ENCODE results near the gene HPS4.
"Not testable (repeated sequence)": the region's sequence is repeated elsewhere in the genome, so short reads cannot be mapped to it uniquely, and the experiment has no call there.

HPS4 gene

DNA sequence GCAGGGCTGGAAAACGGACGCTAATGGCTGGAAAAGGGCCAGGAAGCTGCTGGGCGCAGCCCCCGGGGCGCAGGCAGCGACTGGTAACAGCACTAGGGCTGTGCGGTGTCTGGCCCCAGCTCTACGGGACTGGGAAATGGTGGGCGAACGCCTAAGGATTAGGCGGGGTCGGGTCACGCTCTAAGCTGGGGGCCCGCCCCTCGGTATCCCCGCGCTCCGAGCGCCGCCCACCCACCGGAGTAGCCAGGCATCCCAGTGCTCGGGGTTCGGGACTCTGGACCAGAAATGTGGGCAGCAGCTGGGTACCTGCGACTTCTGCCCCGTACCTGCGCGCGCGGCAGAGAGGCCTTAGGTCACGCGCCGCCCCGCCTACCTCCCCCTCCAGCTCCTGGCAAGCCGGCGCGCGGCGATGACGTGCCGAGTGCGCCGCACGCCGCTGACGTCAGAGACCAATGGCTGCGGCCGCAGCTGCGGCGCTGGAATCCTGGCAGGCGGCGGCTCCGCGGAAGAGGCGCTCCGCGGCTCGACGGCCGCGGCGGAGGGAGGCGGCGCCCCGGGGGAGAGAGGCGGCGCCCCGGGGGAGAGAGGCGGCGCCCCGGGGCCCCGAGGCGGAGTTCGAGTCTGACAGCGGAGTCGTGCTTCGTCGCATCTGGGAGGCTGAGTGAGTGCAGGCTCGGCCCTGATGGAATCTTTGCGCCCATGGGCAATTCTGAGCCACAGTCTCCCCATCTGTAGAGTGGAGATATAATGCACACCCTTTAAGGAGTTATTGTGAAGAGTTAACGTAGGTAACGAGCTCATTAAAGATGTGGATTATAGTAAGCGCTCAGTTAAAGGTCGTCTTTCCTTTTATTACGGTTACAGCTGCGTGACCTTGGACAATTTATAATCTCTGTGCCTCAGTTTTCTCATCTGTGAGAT, at the start of gene HPS4, which contains the start of gene SRRD:
Gene HPS4, minus strand, starts transcription at position 345 of the 921 bp plus-strand sequence. CDS start 2,021 bp downstream, outside the sequence.
Gene SRRD, plus strand, starts transcription at position 439 of the 921 bp plus-strand sequence. Its CDS starts 14 bp downstream, at position 453.
- peak; percentile 93 for DNase-seq

DNA sequence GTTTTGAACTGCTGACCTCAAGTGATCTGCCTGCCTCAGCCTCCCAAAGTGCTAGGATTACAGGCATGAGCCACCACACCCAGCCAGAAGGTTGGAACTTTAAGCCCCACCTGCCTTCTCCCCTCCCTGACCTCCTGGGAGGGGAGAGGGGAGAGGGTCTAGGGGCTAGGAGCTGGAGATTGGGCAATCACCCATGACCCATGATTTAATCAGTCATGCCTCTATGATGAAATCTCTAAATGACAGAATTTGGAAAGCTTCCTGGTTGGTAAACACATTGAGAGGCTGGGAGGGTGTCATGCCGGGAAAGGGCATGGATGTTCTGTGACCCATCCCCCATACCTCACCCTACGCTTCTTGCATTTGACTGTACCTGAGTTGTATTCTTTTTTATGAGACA, 45.8 kb upstream of the HPS4 start:
- peak; percentile 5 for DNase-seq

DNA sequence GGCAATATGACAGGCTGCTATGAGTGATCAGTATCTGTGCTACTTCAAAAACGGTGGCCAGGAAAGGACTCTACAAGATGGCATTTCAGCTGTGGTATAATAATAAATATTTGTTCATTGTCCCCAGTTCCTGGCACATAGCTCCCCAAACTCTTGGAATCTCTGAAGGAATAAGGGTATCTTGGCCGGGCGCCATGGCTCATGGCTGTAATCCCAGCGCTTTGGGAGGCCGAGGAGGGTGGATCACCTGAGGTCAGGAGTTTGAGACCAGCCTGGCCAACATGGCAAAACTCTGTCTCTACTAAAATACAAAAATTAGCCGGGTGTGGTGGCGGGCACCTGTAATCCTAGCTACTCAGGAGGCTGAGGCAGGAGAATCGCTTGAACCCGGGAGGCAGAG, 44.9 kb upstream of the HPS4 start:
- not testable (repeated sequence) for DNase-seq

DNA sequence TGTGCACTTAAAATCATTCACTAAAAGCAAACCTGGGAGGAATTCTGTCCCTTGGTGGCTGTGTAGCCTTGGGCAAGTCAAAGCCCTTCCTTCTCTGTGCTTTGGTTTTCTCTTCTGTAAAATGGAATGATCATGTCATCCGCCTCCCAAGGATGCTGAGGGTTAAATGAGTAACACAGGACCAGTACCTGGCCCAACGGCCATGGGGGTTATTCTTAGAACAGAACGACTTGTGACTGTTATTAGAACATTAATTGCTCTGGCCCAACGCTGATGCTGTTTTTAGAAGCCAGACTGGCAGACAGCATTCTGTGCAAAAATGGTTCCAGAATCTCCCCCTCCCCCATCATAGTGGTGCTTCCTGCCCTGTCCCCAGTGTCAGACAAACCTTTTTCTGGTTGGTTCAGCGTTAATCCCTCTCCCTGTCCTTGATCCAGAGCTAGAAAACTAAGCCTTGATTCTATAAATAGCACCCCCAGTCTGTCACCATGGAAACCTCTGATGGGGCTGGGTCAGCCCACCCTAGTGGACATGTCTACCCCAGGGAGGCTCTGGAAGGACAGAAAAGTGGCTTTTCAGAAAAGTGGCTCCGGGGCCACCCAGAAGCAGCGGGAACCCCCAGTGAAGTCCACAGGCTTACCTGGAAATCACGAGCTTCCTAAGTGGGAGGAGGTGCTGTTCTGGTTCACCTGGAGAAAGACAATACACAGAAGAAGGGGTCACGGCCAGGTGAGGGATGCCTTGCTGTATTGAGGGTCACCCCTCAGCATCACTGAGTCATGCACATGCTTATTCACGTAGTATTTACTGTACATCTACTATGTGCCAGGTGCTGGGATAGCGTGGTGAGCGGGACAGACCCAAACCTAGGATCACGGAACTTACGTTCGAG, 44.2 kb upstream of the HPS4 start:
- no peak for DNase-seq

DNA sequence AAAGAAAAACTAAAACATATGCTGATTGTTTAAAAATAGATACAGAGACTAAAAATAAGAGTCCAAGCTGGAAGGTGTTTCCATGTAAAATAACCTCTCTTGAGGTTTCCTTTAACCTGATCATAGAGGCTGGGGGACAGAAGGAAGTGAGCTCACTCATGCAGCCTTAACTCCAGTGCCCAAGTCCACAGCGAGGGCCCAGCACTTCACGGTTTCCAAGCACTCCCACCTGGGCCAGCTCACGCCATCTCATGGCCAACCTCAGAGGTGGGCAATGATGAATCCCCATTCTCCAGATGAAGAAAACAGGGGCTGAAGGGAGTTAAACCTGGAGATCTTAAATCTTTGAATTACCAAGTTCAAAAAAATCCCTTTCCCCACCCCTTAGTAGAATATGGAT, 43.6 kb upstream of the HPS4 start:
- DNase-seq: no peak

DNA sequence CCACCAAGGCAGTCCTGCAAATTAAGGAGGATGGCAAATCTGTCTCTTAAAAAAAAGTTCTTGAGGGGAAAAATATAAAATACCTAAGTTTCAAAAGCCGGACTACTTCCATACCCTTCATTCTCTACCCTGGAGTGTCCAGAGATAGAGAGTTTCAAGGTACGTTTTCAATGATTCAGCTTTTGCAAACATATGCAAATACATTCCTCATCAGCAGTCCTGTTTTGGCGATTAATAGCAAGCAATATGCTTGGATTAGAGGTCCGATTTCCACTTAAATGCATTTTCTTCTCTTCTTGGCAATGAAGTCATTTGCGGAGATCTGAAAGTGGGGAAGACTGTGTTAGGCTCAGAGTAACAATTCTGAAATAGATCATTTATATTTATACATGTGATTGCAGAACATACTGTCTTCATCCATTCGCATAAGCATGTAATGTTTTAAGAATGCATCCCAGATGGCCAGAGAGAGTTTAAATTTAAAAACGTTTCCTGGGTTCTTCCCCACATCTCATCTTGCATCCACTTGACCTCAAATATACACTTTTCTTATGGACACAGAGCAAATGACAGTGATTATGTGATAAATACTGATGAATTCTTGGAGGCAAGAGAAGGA, 42.5 kb upstream of the HPS4 start:
- no peak for DNase-seq

DNA sequence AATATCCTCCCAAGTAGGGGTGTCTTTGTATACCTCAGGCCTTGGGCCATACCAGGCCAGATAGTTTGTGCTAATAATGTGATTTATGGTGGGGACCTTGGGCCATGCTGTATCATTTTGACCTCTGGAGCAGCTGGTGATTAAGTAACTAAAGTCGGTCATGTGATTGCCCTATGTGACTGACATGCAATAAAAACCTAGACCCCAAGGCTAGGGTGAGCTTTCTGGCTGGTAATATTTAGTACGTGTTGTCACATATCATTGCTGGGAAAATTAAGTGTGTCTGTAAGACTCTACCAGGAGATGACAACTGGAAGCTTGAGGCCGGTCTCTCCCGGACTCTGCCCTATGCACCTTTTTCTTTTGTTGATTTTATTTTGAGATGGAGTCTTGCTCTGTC, 41.3 kb upstream of the HPS4 start:
- DNase-seq: no peak

DNA sequence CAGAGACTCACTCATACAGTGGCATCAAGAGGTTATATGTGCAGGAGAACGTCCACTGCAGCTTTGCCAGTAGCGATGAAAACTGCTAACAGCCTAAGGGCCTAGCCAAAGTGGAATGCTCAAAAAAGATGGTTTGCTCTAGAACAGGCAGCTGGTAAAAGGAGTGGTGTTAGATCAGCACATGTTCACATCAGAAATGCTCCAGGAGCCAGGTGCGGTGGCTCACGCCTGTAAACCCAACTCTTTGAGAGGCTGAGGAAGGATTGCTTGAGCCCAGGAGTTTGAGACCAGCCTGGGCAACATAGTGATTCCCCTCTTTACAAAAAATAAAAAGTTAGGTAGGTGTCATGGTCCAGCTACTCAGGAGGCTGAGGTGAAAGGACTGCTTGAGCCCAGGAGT, 39.0 kb upstream of the HPS4 start:
- DNase-seq: no peak

DNA sequence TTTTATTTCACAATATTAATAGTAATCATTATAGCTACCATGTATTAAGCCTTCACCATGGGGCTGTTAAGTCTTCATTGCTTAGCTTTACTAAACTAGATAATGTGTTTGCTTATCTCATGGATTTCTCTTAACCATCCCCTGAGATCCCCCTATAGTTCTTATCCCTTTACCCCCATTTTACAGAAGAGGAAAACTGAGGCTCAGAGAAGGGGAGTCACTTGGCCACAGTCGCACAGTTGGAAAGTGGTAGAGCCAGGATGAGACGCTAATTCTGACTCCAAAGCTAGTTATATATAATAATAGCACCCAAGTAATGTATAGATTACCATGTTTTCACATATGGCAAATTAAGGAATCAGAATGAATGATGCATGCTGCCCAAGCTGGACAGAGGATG, 38.4 kb upstream of the HPS4 start:
- DNase-seq: no peak

DNA sequence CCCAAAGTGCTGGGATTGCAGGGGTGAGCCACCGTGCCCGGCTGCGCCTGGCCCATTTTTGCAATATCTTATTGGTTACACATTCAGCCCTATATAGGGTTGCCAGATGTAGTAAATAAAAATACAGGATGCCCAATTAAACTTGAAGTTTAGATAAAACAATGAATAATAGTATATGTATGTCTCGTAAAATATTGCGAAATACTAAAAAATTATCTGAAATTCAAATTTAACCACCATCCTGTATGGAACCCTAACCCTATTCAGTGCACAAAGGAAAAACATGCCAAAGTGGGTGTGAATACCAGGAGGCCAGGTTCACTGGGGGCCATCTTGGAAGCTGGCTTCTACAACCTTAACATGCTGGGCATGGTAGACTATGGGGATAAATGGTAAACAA, 33.8 kb upstream of the HPS4 start:
- no peak for DNase-seq

DNA sequence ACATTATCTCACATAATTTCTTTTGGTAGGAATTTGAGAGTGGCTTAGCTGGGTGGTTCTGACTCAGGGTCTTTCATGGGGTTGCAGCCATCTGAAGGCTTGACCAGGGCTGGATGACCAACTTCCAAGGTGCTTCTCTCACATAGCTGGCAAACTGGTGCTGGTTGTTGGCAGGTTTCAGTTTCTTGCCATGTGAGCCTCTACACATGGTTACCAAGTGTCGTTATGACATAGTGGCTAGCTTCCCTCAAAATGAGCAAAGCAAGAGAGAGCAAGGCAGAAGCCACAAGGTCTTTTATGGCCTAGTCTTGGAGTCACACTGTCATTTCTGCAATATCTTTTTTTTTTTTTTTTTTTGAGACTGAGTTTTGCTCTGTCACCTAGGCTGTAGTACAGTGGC, 32.9 kb upstream of the HPS4 start:
- DNase-seq: no peak

DNA sequence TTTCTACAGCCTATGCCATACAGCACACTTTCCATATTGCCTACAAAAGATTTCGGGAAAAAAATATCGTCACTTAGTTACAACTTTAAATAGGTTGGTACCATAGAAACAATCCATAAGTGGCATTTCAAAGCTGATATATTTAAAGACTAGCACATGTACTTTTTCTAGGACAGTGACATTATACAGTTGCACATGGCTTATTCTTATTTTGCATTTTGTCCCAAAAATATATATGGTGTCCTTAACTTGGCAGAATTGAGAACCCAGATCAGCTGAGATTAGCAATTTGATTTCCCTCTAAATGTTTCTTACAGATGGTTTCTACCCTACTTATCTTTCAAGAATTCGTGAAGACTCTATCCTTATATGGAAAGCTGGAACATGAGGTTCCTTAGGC, 32.3 kb upstream of the HPS4 start:
- no peak for DNase-seq

DNA sequence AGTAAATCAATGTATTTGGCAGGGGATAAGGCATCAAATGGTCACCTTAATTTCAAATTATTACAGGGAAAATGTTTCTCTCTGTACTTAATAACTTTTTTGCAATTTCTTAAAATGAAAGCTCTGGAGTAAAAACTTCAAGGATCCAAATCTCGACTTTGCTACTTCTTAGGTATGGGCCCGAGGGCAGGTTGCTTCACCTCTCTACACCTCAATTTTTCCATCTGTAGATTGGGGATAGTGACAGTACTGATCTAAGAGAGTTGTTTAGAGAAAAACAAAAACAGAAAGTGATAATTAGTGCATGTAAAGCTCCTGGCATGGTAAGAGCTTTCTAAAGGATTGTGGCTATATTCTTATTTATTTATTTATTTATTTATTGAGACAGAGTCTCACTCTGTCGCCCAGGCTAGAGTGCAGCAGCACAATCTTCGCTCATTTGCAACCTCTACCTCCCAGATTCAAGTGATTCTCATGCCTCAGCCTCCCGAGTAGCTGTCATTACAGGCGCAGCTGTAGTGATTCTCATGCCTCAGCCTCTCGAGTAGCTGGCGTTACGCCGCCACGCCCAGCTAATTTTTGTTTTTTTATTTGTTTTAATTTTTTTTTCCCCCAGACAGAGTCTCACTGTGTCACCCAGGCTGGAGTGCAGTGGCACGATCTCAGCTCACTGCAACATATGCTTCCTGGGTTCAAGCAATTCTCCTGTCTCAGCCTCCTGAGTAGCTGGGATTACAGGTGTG, 31.0 kb upstream of the HPS4 start:
- no peak for DNase-seq

DNA sequence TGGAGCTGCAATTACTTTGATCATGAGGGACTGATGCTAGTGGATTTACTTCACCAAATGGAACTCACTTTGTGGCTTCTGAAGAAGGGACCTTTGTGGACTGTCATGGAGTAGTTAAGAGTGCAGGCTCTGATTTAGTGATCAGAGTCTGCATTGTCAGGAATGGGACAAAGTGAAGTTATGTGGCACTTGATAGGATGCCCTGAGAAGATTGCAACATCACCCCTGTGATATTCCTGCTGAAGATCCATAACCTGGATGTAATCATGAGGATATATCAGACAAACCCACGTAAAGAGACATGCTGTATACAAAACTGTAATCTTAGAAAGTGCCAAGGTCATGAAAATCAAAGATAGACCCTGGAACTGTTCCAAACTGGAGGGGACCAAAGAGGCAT, 30.3 kb upstream of the HPS4 start:
- no peak for DNase-seq

DNA sequence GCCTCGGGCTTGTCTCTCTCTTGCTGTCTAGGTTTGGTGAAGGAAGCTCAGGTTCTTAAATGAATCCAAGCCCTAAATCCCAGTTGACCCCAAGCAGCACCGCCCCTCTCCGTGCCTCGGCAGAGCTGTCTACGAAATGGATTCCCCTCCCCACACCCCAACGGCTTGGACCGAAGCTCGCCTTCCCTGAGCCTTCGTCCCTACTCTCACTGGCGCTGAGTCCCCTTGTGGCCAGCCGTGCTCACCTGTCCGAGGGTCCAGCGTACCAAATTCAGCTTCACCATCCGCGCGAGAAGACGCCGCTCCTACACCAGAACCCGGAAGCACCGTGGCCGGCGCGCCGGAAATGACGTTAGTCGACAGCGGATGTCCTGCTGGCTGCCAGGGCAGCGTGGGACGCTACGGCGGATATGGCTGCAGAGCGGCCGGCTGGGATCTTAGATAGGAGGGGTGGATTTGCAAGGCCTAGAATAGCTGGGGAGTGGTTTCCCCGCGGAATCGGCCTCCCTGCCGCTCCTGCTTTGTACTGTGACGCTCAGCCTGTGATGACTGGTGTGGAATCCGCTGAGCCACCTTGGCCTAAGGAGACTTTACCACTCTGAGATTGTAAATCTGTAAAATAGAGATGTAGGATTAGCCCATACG, 28.7 kb upstream of the HPS4 start, which contains the start of gene TFIP11:
Gene TFIP11, minus strand, starts transcription at position 325 of the 645 bp plus-strand sequence. CDS start 2,201 bp downstream, outside the sequence.
- peak; percentile 85 for DNase-seq

DNA sequence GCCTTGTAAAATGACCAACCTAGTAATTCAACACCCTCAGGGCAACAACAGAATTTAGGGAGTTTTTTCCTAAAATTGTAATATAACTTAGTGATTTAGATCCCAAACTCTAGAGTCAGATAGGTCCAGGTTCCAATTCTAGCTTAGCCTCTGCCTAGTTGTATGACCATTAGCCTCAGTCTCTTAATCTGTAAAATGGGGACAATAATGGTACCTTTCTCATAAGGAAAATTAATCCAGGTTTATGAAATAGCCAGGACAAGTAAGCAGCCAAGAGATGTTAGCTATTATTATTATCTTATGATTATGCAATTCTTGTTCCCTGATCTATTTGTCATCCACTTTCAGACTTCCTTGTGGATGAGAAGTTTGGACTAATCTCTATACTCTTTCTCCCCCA, 24.6 kb upstream of the HPS4 start:
- no peak for DNase-seq

DNA sequence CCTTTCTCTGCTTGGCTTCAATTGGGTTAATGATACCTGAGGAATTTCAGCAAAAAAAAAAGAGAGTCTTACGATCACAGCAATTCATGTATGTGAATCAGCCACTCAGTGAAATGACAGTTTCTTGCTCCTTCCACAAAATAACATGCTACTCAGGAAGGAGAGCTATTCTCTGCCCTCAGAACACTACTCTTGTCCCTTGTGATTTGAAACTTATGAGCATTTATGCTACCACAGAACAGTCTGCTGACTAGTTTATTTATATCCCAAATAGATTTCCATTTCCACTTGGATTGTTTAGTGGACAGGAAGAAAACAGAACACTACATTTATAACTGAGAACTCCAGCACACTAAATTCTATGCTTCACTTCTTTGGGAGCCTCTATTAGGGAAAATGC, 20.2 kb upstream of the HPS4 start:
- DNase-seq: no peak

DNA sequence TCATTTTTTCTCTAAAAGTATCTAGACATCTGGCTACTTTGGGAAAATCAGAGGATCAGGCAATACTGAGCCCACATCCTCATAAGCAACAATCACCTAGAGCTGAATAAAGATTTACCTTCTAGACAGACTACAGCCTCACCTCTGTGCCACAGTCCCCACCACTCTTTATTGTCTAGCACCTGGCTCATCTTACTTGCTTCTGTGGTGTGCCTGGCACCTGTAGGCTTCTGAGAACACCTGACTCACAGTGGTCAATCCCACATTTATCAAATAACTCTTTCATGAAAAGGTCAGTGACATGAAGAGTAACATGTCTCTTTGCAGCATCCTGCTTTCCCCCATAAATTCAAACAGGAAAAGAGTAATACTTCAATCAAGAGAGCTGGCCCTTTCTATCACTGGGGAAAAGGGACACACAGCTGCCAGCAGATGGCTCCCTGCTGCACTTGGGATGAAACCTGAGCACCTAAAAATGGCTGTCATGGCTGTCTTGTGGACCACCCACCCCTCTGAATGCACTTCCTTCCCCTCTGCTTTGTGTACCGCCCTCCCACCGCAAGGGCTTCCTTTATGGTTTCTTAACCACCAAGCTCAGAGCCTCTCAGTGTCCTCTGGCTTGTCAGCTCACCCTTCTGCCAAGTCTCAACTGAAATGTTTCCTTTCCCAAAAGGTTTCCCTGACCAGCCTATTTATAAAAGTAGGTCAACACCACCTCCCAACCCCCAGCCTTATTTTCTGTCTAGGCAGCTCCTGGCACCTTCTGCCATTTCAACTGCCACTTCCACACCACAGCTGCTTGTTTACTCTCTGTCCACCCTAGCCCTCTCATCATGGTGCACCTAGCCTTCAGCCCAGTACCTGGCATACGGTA, 19.3 kb upstream of the HPS4 start:
- peak; percentile 75 for DNase-seq

DNA sequence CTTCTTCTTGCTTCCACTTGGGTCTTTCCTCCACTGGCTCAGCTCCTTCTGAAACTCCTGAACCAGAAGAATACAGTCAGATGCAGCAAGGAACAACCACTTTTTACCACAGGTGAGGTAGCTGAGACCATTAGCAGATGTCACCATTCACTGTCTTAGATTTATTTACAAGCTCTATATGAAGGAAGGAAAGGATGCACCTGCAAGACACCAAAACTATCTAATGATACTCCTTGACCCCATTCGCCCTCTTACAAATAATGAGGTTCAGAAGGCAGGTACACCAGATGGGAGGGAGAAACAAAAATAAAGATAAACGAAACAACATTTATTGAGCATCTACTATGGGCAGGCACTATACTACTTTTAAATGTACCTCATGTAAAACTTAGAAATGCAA, 18.4 kb upstream of the HPS4 start:
- no peak for DNase-seq

DNA sequence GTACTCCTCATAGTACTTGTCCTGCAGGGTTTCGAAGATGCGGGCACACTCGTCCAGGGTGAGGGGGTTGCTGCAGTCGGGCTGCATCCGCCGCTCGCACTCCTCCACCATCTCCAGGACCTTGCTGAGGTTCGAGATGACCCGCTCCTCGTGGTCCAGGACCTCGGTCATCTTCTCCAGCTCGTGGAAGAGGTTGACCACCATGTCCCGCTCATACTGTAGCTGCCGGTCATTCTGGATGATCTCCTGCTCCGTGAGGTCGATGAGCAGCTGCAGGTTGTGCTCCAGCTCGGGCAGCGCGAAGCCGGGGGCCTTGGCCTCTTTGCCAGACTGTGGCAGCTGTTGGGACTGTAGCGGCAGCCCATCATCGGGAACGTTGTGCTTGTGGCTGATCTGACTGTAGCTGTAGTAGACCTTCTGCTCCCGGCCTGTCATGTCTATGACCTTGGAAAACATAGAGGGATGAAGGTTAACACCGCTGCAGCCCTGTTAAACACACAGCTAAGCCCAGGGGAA, 15.7 kb upstream of the HPS4 start:
- no peak for DNase-seq

DNA sequence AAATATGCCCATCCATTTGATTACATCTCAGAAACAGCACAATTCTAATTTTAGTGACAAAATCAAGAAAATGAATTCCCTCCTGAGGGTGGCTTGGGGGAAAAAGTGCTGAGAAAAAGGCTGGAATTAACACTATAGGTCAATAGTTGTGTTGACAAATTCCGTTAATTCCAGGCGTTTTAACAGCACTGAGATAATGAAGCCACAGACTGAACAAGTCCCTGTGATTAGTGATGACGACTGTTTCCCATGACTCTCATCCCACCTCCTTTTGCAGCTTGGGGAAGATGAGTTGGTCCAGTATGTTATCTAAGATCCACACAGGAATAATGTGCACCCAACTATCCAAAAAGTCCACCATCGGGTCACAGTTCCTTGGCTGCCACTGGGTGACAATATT, 12.9 kb upstream of the HPS4 start:
- DNase-seq: no peak

All from CD4-positive, alpha-beta T cell treated with Interferon gamma for 1 hour (primary cell).